H9 (cell line): ENCODE results near the gene SGCD. TPM values are rescaled to one million over a fixed set of nuclear protein-coding genes. Genes with fewer than 3 reads are reported as not detected.

Source experiments
- DNase-seq: peaks from one replicate; pipeline ENCODE4 v3.0.0-alpha.2; 2017
- H2AFZ ChIP-seq: one replicate; pipeline ENCODE4 v1.6.1; 2013; ENCODE audit warnings: mild to moderate bottlenecking, low read length, control low read depth, moderate library complexity
- H2AK5ac ChIP-seq: 2 replicates; pipeline ENCODE4 v1.6.1; 2013; ENCODE audit warnings: low read length, control low read depth, mixed read lengths; ENCODE audit not compliant: insufficient read length
- H2BK120ac ChIP-seq: one replicate; pipeline ENCODE4 v1.6.1; 2013; ENCODE audit warnings: low read depth, mild to moderate bottlenecking, low read length, control low read depth, inconsistent platforms; ENCODE audit not compliant: poor library complexity, severe bottlenecking
- H2BK12ac ChIP-seq: 2 replicates; pipeline ENCODE4 v1.6.1; 2013; ENCODE audit warnings: low read length, control low read depth, mixed read lengths, low read depth; ENCODE audit not compliant: insufficient read length
- H2BK15ac ChIP-seq: 2 replicates; pipeline ENCODE4 v1.6.1; 2013; ENCODE audit warnings: low read depth, low read length, control low read depth
- H2BK20ac ChIP-seq: one replicate; pipeline ENCODE4 v1.6.1; 2013; ENCODE audit warnings: low read depth, mild to moderate bottlenecking, low read length, control low read depth, inconsistent platforms; ENCODE audit not compliant: poor library complexity, severe bottlenecking
- H2BK5ac ChIP-seq: 2 replicates; pipeline ENCODE4 v1.6.1; 2013; ENCODE audit warnings: low read length, control low read depth, mixed read lengths; ENCODE audit not compliant: insufficient read length
- H3K14ac ChIP-seq: 2 replicates; pipeline ENCODE4 v1.6.1; 2013; ENCODE audit warnings: low read length, control low read depth; ENCODE audit not compliant: insufficient read depth
- H3K18ac ChIP-seq: 2 replicates; pipeline ENCODE4 v1.6.1; 2013; ENCODE audit warnings: low read depth, mild to moderate bottlenecking, mixed read lengths, low read length, control low read depth; ENCODE audit not compliant: insufficient read length
- H3K23ac ChIP-seq: 2 replicates; pipeline ENCODE4 v1.6.1; 2013; ENCODE audit warnings: low read length, control low read depth, mixed read lengths, low read depth; ENCODE audit not compliant: insufficient read length
- H3K23me2 ChIP-seq: 2 replicates; pipeline ENCODE4 v1.6.1; 2013; ENCODE audit warnings: low read depth, mild to moderate bottlenecking, mixed read lengths, low read length, control low read depth; ENCODE audit not compliant: insufficient read length, poor library complexity, severe bottlenecking
- H3K27ac ChIP-seq: 2 replicates; pipeline ENCODE4 v1.5.1; 2013; ENCODE audit warnings: low read length, control low read depth, mixed read lengths, low read depth; ENCODE audit not compliant: insufficient read length
- H3K27me3 ChIP-seq: 2 replicates; pipeline ENCODE4 v1.6.1; 2013; ENCODE audit warnings: low read length, control low read depth, inconsistent platforms; ENCODE audit not compliant: insufficient read depth
- H3K4ac ChIP-seq: 2 replicates; pipeline ENCODE4 v1.6.1; 2013; ENCODE audit warnings: low read depth, mild to moderate bottlenecking, control low read depth, inconsistent platforms, low read length, moderate library complexity
- H3K4me1 ChIP-seq: 2 replicates; pipeline ENCODE4 v1.6.1; 2013; ENCODE audit warnings: low read length, control low read depth, inconsistent platforms; ENCODE audit not compliant: insufficient read depth
- H3K4me2 ChIP-seq: 2 replicates; pipeline ENCODE4 v1.6.1; 2013; ENCODE audit warnings: low read length, control low read depth, mixed read lengths; ENCODE audit not compliant: insufficient read length, insufficient read depth
- H3K56ac ChIP-seq: 2 replicates; pipeline ENCODE4 v1.6.1; 2013; ENCODE audit warnings: low read depth, mild to moderate bottlenecking, mixed read lengths, low read length, control low read depth; ENCODE audit not compliant: insufficient read length
- H3K79me1 ChIP-seq: 2 replicates; pipeline ENCODE4 v1.6.1; 2013; ENCODE audit warnings: low read depth, mild to moderate bottlenecking, moderate library complexity, low read length, control low read depth, inconsistent platforms; ENCODE audit not compliant: insufficient read depth, poor library complexity, severe bottlenecking
- H3K79me2 ChIP-seq: 2 replicates; pipeline ENCODE4 v1.6.1; 2013; ENCODE audit warnings: low read length, control low read depth, inconsistent platforms; ENCODE audit not compliant: insufficient read depth
- H3K9ac ChIP-seq: 2 replicates; pipeline ENCODE4 v1.6.1; 2013; ENCODE audit warnings: low read length, control low read depth, mixed read lengths; ENCODE audit not compliant: insufficient read length; ENCODE audit errors: extremely low read depth
- H3K9me3 ChIP-seq: one replicate; pipeline ENCODE4 v1.6.1; 2013; ENCODE audit warnings: low read depth, low read length, inconsistent platforms; ENCODE audit not compliant: control insufficient read depth
- H3T11ph ChIP-seq: one replicate; pipeline ENCODE4 v1.6.1; 2013; ENCODE audit warnings: mild to moderate bottlenecking, low read length, control low read depth, inconsistent platforms
- H4K20me1 ChIP-seq: one replicate; pipeline ENCODE4 v1.6.1; 2013; ENCODE audit not compliant: control insufficient read depth, insufficient read length, insufficient read depth
- H4K5ac ChIP-seq: 2 replicates; pipeline ENCODE4 v1.6.1; 2013; ENCODE audit warnings: low read depth, mild to moderate bottlenecking, mixed read lengths, low read length, control low read depth; ENCODE audit not compliant: insufficient read length
- H4K8ac ChIP-seq: replicated peaks from 2 replicates; pipeline ENCODE4 v1.6.1; 2013; ENCODE audit warnings: low read length, control low read depth, mixed read lengths, low read depth; ENCODE audit not compliant: insufficient read length
- H4K91ac ChIP-seq: 2 replicates; pipeline ENCODE4 v1.6.1; 2013; ENCODE audit warnings: low read depth, mild to moderate bottlenecking, moderate library complexity, mixed read lengths, low read length, control low read depth; ENCODE audit not compliant: insufficient read length
- H3K27ac Mint-ChIP-seq, 3 experiments: 2 replicates in 2 of 3; 3 replicates in 1 of 3; pipeline ENCODE4 v1.8.0; 2020 to 2021; ENCODE audit warnings: mixed read lengths in 3 of 3, mild to moderate bottlenecking in 1 of 3, moderate library complexity in 1 of 3
- H3K27me3 Mint-ChIP-seq: 2 replicates; pipeline ENCODE4 v1.8.0; 2021; ENCODE audit warnings: low read depth, mild to moderate bottlenecking, moderate library complexity, mixed read lengths
- H3K36me3 Mint-ChIP-seq, 3 experiments: 2 replicates in 2 of 3; 3 replicates in 1 of 3; pipeline ENCODE4 v1.8.0; 2020 to 2021; ENCODE audit warnings: low read depth in 3 of 3, mixed read lengths in 3 of 3; ENCODE audit not compliant: insufficient read depth in 1 of 3
- H3K4me1 Mint-ChIP-seq, 2 experiments: 2 replicates each; pipeline ENCODE4 v1.8.0; 2020; ENCODE audit warnings: mixed read lengths in 2 of 2
- H3K4me3 Mint-ChIP-seq, 2 experiments: 2 replicates in 1 of 2; 3 replicates in 1 of 2; pipeline ENCODE4 v1.8.0; 2020 to 2021; ENCODE audit warnings: mild to moderate bottlenecking in 2 of 2, mixed read lengths in 2 of 2, moderate library complexity in 1 of 2
- H3K9me3 Mint-ChIP-seq, 2 experiments: 2 replicates in 1 of 2; 3 replicates in 1 of 2; pipeline ENCODE4 v1.8.0; 2020; ENCODE audit warnings: mild to moderate bottlenecking in 2 of 2, mixed read lengths in 2 of 2, moderate library complexity in 1 of 2
- WGBS: extraction: QIAGEN DNeasy Blood & Tissue Kit; methylation state at CpG from one replicate; pipeline ENCODE4 v1.1.7; 2013; ENCODE audit warnings: missing lambda C conversion rate, low lambda C conversion rate, mixed read lengths; ENCODE audit not compliant: insufficient read length; ENCODE audit errors: extremely low coverage; 5-methylcytosine and 5-hydroxymethylcytosine counted together
- total RNA-seq: library from RNA; stranded (reverse); gene quantifications from 2 replicates; pipeline ENCODE4 v1.2.1, GENCODE V29; 2021
- TF ChIP-seq, protein P1 (sequence below): fragments of 200-600 bp; sonication (generic); conservative IDR thresholded peaks from 3 replicates; pipeline ENCODE4 v1.8.0; 2021; ENCODE audit warnings: antibody characterized with exemption, mild to moderate bottlenecking

The SGCD gene
- total RNA-seq, 1 experiment from 2014 or later: 0.11 TPM

- Mint-ChIP-seq H3K4me1 (peaks cover 9 to 25% of the 10 kb centered on the region in 2 experiments), H3K27ac (no peak overlapping the region), H3K36me3 (no peaks in the 10 kb centered on the region), H3K9me3 (no peaks in the 10 kb centered on the region), H3K4me3 (no peak overlapping the region), H3K27me3 (no peaks in the 10 kb centered on the region; the same call in 1 of the 2 replicates)
- no peak overlapping the region for H3K4ac ChIP-seq
- no peak overlapping the region for H3T11ph ChIP-seq
- H3K4me1 ChIP-seq: 0 out of 2 replicates have a peak, but pooled peaks cover 3% of the 10 kb centered on the region
- no peak overlapping the region for H3K23ac ChIP-seq
- no peaks in the 10 kb centered on the region for H3K27me3 ChIP-seq
- no peak overlapping the region for H3K4me2 ChIP-seq
- H4K5ac ChIP-seq: no peak overlapping the region
- H3K23me2 ChIP-seq: no peaks in the 10 kb centered on the region
- H3K9ac ChIP-seq: no peak overlapping the region
- WGBS: no CpG with 5 or more reads among the region's 1 CpG
- H3K14ac ChIP-seq: no peak overlapping the region
- no peaks in the 10 kb centered on the region for H3K79me2 ChIP-seq
- H4K91ac ChIP-seq: no peak overlapping the region
- TF ChIP-seq, protein P1, sequence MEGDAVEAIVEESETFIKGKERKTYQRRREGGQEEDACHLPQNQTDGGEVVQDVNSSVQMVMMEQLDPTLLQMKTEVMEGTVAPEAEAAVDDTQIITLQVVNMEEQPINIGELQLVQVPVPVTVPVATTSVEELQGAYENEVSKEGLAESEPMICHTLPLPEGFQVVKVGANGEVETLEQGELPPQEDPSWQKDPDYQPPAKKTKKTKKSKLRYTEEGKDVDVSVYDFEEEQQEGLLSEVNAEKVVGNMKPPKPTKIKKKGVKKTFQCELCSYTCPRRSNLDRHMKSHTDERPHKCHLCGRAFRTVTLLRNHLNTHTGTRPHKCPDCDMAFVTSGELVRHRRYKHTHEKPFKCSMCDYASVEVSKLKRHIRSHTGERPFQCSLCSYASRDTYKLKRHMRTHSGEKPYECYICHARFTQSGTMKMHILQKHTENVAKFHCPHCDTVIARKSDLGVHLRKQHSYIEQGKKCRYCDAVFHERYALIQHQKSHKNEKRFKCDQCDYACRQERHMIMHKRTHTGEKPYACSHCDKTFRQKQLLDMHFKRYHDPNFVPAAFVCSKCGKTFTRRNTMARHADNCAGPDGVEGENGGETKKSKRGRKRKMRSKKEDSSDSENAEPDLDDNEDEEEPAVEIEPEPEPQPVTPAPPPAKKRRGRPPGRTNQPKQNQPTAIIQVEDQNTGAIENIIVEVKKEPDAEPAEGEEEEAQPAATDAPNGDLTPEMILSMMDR: no peak
- H4K20me1 ChIP-seq: no peaks in the 10 kb centered on the region
- no peak for DNase-seq
- H2AFZ ChIP-seq: no peak overlapping the region
- H2AK5ac ChIP-seq: no peak overlapping the region
- H2BK15ac ChIP-seq: no peak overlapping the region
- H2BK12ac ChIP-seq: no peak overlapping the region
- H2BK5ac ChIP-seq: no peak overlapping the region
- no peak overlapping the region for H3K27ac ChIP-seq
- no peak overlapping the region for H3K56ac ChIP-seq
- H3K9me3 ChIP-seq: no peaks in the 10 kb centered on the region
- H3K79me1 ChIP-seq: no peaks in the 10 kb centered on the region
- no peak overlapping the region for H2BK120ac ChIP-seq
- H2BK20ac ChIP-seq: no peak overlapping the region
- no peak overlapping the region for H3K18ac ChIP-seq
- no peak overlapping the region for H4K8ac ChIP-seq
Measured at GRCh38 chr5:156693113-156693512, 366.1 kb downstream of the SGCD start.
